ENCODE measurements around the gene PLEKHA6.

DNA sequence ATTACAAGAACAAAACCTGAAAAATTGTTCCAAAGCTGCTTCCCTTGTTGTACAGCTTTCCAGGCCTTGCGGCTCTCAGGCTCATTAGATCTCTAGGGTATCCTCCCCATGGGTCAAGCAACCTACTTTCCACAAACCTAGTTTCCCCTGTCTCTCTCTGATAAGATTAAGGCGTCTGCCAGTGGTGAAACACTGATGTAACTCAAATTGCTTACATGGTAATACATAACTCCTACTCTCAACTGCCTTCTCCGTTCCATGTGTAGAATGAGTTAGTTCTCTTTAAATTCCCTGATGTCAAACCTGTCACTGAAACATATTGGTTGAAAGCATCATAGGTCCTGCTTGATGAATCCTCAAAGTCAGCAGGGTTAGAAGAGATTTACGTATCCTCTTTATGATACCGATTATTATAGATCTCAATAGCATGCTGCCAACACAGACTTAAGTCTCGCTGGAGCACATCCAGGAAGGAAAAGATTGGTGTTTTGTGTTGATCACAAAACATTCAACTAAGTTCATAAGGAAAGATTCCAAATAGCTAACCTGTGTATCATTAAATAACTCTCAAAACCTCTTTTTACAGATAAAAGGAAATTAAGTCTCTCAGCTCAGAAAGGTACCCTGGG lies 41.3 kb upstream of the PLEKHA6 start:
- peak; percentile 16 for TF ChIP-seq POLR2A (IDR thresholded peaks at IDR 0.05; ENCODE audit: low read length)
- no peak for TF ChIP-seq GATA1 (IDR thresholded peaks at IDR 0.05; ENCODE audit: low read depth, low read length)

Data from erythroblast (primary cell).